ENCODE results near the gene CBFA2T2. TPM values are rescaled to one million over a fixed set of nuclear protein-coding genes. Genes with fewer than 3 reads are reported as not detected.
"Not testable (repeated sequence)": the region's sequence is repeated elsewhere in the genome, so short reads cannot be mapped to it uniquely, and the experiment has no call there.

CBFA2T2 gene
- total RNA-seq, 3 donors from 2014 or later, result 6.6 to 7.9 (median 7.5) TPM

- ATAC-seq, H3K4me3 Mint-ChIP-seq: not testable (repeated sequence)
Observed at GRCh38 chr20:33508015-33508414, 18.1 kb downstream of the CBFA2T2 start.

GRCh38 chr20:33509057-33509456, 19.2 kb downstream of the CBFA2T2 start:
- H3K27me3 Mint-ChIP-seq (ENCODE audit: low read depth); ATAC-seq; DNase-seq; H3K36me3 Mint-ChIP-seq (ENCODE audit: insufficient read depth); H3K4me3 Mint-ChIP-seq; H3K9me3 Mint-ChIP-seq: not testable (repeated sequence)
- peaks cover 18% of the 10 kb centered on the region for H3K4me1 Mint-ChIP-seq (ENCODE audit: low read depth)

More at GRCh38 chr20:33508015-33508414, 18.1 kb downstream of the CBFA2T2 start:
- not testable (repeated sequence) for H3K27me3 Mint-ChIP-seq (ENCODE audit: low read depth); H3K9me3 Mint-ChIP-seq; DNase-seq; H3K36me3 Mint-ChIP-seq (ENCODE audit: insufficient read depth)
- H3K4me1 Mint-ChIP-seq (ENCODE audit: low read depth), result peaks cover 20% of the 10 kb centered on the region

GRCh38 chr20:33511876-33512275, 22.0 kb downstream of the CBFA2T2 start:
- not testable (repeated sequence) for DNase-seq; H3K9me3 Mint-ChIP-seq; H3K27me3 Mint-ChIP-seq (ENCODE audit: low read depth); H3K4me3 Mint-ChIP-seq; H3K36me3 Mint-ChIP-seq (ENCODE audit: insufficient read depth); ATAC-seq
- peaks cover 23% of the 10 kb centered on the region for H3K4me1 Mint-ChIP-seq (ENCODE audit: low read depth)

GRCh38 chr20:33515569-33516216, 25.8 kb downstream of the CBFA2T2 start:
- Mint-ChIP-seq H3K4me3 (no peak overlapping the region), H3K9me3 (no peaks in the 10 kb centered on the region), H3K27me3 (ENCODE audit: low read depth) (no peaks in the 10 kb centered on the region), H3K4me1 (ENCODE audit: low read depth) (peaks cover 14% of the 10 kb centered on the region), H3K36me3 (ENCODE audit: insufficient read depth) (peaks cover 3% of the 10 kb centered on the region)
- no peak for DNase-seq
- no peak for ATAC-seq

GRCh38 chr20:33516882-33517281, 27.0 kb downstream of the CBFA2T2 start:
- H3K4me3 Mint-ChIP-seq, result no peak overlapping the region
- H3K36me3 Mint-ChIP-seq (ENCODE audit: insufficient read depth), result peaks cover 3% of the 10 kb centered on the region
- H3K9me3 Mint-ChIP-seq, result no peaks in the 10 kb centered on the region
- H3K4me1 Mint-ChIP-seq (ENCODE audit: low read depth), result peaks cover 17% of the 10 kb centered on the region
- no peak for ATAC-seq
- no peaks in the 10 kb centered on the region for H3K27me3 Mint-ChIP-seq (ENCODE audit: low read depth)
- DNase-seq, result no peak

- no peak for ATAC-seq
- H3K9me3 Mint-ChIP-seq, result no peaks in the 10 kb centered on the region
- H3K4me1 Mint-ChIP-seq (ENCODE audit: low read depth), result peaks cover 16% of the 10 kb centered on the region
Observed at GRCh38 chr20:33518071-33518470, 28.2 kb downstream of the CBFA2T2 start.

GRCh38 chr20:33521461-33521860, 31.6 kb downstream of the CBFA2T2 start:
- Mint-ChIP-seq H3K27me3 (ENCODE audit: low read depth) (no peaks in the 10 kb centered on the region), H3K9me3 (no peaks in the 10 kb centered on the region), H3K36me3 (ENCODE audit: insufficient read depth) (peaks cover 8% of the 10 kb centered on the region), H3K4me1 (ENCODE audit: low read depth) (peaks cover 13% of the 10 kb centered on the region), H3K4me3 (no peak overlapping the region)
- no peak for DNase-seq
- no peak for ATAC-seq

More at GRCh38 chr20:33518071-33518470, 28.2 kb downstream of the CBFA2T2 start:
- H3K27me3 Mint-ChIP-seq (ENCODE audit: low read depth), result no peaks in the 10 kb centered on the region
- DNase-seq, result no peak
- no peak overlapping the region for H3K4me3 Mint-ChIP-seq
- H3K36me3 Mint-ChIP-seq (ENCODE audit: insufficient read depth), result peaks cover 3% of the 10 kb centered on the region

DNA sequence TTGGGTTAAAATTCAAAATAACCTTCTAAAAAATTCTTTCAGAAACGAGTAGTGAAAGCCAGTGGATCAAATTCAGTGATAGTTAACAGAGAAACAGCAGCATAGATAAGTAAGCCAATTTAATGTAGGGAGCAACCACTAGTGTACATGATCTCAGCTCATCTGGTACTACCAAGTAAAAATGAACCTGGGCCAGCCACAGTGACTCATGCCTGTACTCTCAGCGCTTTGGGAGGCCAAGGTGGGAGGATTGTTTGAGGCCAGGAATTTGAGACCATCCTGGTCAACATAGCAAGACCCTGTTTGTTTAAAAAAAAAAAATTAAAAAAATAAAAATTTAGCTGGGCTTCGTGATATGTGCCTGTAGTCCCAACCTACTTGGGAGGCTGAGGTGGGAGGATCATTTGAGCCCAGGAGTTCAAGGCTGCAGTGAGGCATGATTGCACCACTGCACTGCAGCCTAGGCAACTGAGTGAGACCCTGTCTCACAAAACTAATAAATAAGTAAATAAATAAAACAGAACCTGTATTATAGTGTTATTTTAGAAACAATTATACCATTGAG, 32.4 kb downstream of the CBFA2T2 start:
- peaks cover 8% of the 10 kb centered on the region for H3K36me3 Mint-ChIP-seq (ENCODE audit: insufficient read depth)
- ATAC-seq (no peak), DNase-seq (no peak)
- H3K9me3 Mint-ChIP-seq, result no peaks in the 10 kb centered on the region
- H3K4me1 Mint-ChIP-seq (ENCODE audit: low read depth), result peaks cover 7% of the 10 kb centered on the region
- H3K27me3 Mint-ChIP-seq (ENCODE audit: low read depth), result no peaks in the 10 kb centered on the region
- H3K4me3 Mint-ChIP-seq, result no peak overlapping the region

DNA sequence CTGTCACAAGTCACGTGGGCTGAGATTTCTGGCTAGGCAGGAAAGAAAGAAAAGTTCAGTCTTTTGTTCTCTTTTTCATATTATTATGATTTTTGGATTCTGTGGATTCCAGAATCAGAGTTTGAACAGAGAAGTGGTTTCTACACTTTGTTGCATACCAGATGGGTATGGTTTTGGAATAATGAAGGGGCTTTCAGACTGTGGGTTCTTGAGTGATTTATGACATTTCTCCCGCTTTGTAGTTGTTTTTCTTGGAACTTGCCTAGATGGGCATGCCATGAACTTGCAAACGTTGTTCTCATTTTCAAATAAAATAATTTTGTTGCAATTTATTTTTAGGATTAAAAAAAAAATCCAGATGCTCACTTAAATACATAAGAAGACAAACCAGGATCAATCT, 34.4 kb downstream of the CBFA2T2 start:
- H3K9me3 Mint-ChIP-seq, result no peaks in the 10 kb centered on the region
- no peak for DNase-seq
- H3K4me3 Mint-ChIP-seq, result no peak overlapping the region
- H3K36me3 Mint-ChIP-seq (ENCODE audit: insufficient read depth), result peaks cover 11% of the 10 kb centered on the region
- no peak for ATAC-seq
- H3K4me1 Mint-ChIP-seq (ENCODE audit: low read depth), result peaks cover 10% of the 10 kb centered on the region
- no peaks in the 10 kb centered on the region for H3K27me3 Mint-ChIP-seq (ENCODE audit: low read depth)

DNA sequence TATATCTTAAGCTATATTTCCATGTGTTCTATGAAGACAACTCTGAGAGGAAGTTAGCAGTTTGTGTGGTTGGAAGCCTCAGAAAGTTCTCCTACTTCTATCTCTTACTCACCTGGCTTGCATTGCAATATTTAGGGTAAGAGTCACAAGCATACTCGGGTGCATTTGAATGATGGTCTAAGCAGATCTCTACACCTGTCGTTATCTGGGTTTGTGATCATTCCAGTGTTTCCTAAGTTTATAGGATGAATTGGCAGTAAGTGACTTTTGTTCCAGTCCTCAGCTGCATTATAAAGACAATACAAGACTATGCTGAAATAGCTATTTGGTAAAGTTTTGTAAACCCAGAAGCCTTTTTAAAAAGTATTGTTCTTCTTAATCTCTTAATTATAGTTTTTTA, 36.9 kb downstream of the CBFA2T2 start:
- no peak for ATAC-seq
- DNase-seq, result no peak
- Mint-ChIP-seq H3K27me3 (ENCODE audit: low read depth) (no peaks in the 10 kb centered on the region), H3K4me3 (no peak overlapping the region), H3K9me3 (no peaks in the 10 kb centered on the region), H3K4me1 (ENCODE audit: low read depth) (peaks cover 15% of the 10 kb centered on the region), H3K36me3 (ENCODE audit: insufficient read depth) (peaks cover 8% of the 10 kb centered on the region)

- peaks cover 23% of the 10 kb centered on the region for H3K4me1 Mint-ChIP-seq (ENCODE audit: low read depth)
- H3K4me3 Mint-ChIP-seq, result no peak overlapping the region
- ATAC-seq (no peak), DNase-seq (no peak)
- no peaks in the 10 kb centered on the region for H3K27me3 Mint-ChIP-seq (ENCODE audit: low read depth)
- H3K36me3 Mint-ChIP-seq (ENCODE audit: insufficient read depth), result peaks cover 5% of the 10 kb centered on the region
- H3K9me3 Mint-ChIP-seq, result no peaks in the 10 kb centered on the region
Observed at GRCh38 chr20:33531047-33531877, 41.4 kb downstream of the CBFA2T2 start.

GRCh38 chr20:33531885-33532284, 42.0 kb downstream of the CBFA2T2 start:
- no peak overlapping the region for H3K4me3 Mint-ChIP-seq
- ATAC-seq (no peak), DNase-seq (no peak)
- H3K9me3 Mint-ChIP-seq, result no peaks in the 10 kb centered on the region
- peaks cover 23% of the 10 kb centered on the region for H3K4me1 Mint-ChIP-seq (ENCODE audit: low read depth)
- H3K36me3 Mint-ChIP-seq (ENCODE audit: insufficient read depth), result peaks cover 6% of the 10 kb centered on the region
- H3K27me3 Mint-ChIP-seq (ENCODE audit: low read depth), result no peaks in the 10 kb centered on the region

DNA sequence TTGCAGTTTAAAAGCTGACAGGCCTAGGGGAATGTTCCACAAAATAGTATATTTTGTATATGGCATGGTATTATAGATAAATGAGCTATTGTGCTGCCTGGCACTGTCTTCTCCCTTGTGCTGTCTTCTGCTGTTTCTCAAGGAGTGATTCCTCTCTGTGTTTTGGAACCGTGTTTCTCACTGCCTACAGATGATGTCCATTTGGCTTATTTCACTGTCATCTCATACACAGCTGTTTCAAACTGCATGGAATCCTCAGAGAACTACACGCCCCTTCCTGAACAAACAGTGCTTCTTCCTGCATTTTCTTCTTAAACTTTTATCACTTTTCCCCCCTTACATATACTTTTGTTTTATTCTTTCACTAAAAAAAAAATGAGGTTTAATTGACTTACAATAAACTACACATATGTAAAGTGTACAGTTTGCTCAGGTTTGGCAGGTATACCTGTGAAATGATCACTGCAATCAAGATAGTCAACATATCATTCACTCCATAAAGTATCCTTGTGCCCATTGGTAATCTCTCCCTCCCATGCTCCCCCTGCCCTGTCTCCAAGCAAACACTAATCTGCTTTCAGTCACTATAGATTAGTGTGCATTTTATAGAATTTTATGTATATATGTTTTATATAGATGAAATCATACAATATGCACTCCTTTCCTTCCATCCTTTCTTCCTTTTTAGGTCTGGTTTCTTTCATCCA, 43.0 kb downstream of the CBFA2T2 start:
- Mint-ChIP-seq H3K4me1 (ENCODE audit: low read depth) (peaks cover 28% of the 10 kb centered on the region), H3K36me3 (ENCODE audit: insufficient read depth) (peaks cover 12% of the 10 kb centered on the region), H3K4me3 (no peak overlapping the region), H3K27me3 (ENCODE audit: low read depth) (no peaks in the 10 kb centered on the region), H3K9me3 (no peaks in the 10 kb centered on the region)
- ATAC-seq (no peak), DNase-seq (no peak)

- not testable (repeated sequence) for H3K9me3 Mint-ChIP-seq; H3K36me3 Mint-ChIP-seq (ENCODE audit: insufficient read depth); H3K4me3 Mint-ChIP-seq; DNase-seq; H3K27me3 Mint-ChIP-seq (ENCODE audit: low read depth); ATAC-seq
- peaks cover 33% of the 10 kb centered on the region for H3K4me1 Mint-ChIP-seq (ENCODE audit: low read depth)
Observed at GRCh38 chr20:33535717-33536116, 45.8 kb downstream of the CBFA2T2 start.

Measured in activated T-cell treated with anti-CD3 and anti-CD28 coated beads, Interleukin-2, amount 50 U/mL, for 4 hours (primary cell).